ENCODE measurements around the gene KRTAP12-4.

KRTAP12-4 gene, protein sequence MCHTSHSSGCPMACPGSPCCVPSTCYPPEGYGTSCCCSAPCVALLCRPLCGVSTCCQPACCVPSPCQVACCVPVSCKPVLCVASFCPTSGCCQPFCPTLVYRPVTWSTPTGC

DNA sequence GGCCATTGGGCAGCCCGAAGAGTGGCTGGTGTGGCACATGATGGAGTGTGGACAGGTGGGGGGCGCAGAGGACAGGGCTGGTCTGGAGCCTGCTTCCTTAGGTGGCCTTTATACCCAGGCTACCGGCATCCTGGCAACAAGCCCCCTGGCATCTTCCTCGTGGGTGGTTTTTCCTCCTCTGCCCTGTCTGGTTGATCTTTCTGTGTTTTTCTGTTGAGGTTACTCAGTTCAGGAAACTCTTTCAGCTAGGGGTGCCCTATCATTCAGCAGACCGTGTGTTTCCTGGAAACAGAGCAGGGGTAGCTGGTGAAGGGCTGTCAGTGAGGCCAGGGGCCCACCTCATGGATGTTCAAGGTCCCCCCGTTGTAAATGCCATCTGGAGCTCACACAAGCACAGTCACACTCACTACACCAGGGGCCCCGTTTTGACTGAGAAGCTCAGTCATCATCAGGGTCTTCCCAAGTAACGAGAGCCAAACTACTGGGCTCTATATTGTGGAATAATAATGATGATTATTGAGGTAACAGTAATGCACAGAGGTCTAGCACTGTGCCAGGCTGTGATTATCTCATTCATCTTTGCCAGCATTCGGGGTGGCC, at the start of gene KRTAP12-4:
Gene KRTAP12-4, minus strand, starts transcription at position 84 of the 600 bp plus-strand sequence. Its CDS starts 45 bp downstream, at position 39.
- H3K27me3 ChIP-seq (ENCODE audit: control insufficient read depth in 1 of 2, insufficient read depth in 2 of 2, low read length in 2 of 2), result peaks cover 0 to 10% of the 10 kb centered on the region in 2 donors
- H3K27ac ChIP-seq (ENCODE audit: low read depth, low read length), result no peak within 1 kb of the TSS
- no peaks in the 10 kb centered on the region for H3K36me3 ChIP-seq (ENCODE audit: insufficient read depth, low read length)
- H3K9me3 ChIP-seq (ENCODE audit: low read length), result peaks cover 3% of the 10 kb centered on the region
- no peaks in the 10 kb centered on the region for H3K4me1 ChIP-seq (ENCODE audit: insufficient read depth, low read length)
- H3K9ac ChIP-seq (ENCODE audit: low read length), result no peak within 1 kb of the TSS
- no peak within 1 kb of the TSS for H3K4me3 ChIP-seq (ENCODE audit: low read depth in 1 of 2, low read length in 2 of 2)

DNA sequence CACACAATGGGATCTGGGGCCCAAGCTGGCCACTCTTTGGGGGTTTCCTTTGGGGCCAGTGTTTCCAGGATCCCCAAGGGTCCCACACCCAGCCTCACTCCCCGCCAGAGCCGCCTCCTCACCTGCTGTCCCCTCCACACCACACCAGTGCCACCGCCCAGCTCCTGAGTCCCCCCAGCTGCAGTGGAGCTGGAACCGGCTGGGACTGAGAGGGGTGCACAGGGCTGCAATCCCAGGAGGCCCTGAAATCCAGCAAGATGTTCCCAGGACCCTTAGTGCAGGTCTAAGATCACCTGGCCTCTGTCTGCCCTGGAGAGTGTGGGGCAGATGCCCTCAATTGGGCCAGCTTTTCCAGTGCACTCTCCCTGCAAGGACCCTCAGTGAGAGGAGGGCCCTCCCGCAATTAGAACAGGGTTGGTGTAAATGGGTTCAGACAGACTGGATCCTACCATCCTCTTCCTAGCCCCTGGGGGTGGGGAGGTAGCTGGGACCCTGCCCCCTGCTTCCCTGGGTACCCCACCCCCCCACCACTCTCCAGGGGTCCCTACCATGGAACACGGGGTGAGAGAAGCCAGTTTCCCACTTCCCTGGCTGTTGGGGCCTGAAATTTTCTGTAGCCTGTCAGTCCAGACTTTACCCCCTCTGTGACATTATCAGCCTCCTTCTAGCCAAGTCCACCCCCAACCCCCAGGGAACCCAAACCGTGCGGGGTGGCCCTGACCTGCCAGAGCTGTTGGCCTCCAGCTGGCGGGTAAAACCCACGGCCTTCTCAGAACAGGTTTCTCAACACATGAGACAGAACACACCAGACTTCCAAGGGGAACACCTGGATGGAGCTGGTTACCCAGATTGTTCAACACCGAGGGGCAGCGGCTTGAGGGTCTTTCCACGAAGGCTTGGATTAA, 49.5 kb upstream of the KRTAP12-4 start:
- Histone ChIP-seq H3K4me1 (ENCODE audit: insufficient read depth, low read length) (no peaks in the 10 kb centered on the region), H3K9me3 (ENCODE audit: low read length) (no peaks in the 10 kb centered on the region), H3K36me3 (ENCODE audit: insufficient read depth, low read length) (no peaks in the 10 kb centered on the region), H3K27ac (ENCODE audit: low read depth, low read length) (no peak overlapping the region), H3K27me3 (ENCODE audit: control insufficient read depth in 1 of 2, insufficient read depth in 2 of 2, low read length in 2 of 2) (peaks cover 5 to 78% of the 10 kb centered on the region in 2 donors), H3K4me3 (ENCODE audit: low read depth in 1 of 2, low read length in 2 of 2) (no peak overlapping the region), H3K9ac (ENCODE audit: low read length) (no peak overlapping the region)

GRCh38 chr21:44702973-44703730, 48.7 kb upstream of the KRTAP12-4 start:
- Histone ChIP-seq H3K4me3 (ENCODE audit: low read depth in 1 of 2, low read length in 2 of 2) (no peak overlapping the region), H3K27ac (ENCODE audit: low read depth, low read length) (no peak overlapping the region), H3K9ac (ENCODE audit: low read length) (no peak overlapping the region), H3K27me3 (ENCODE audit: control insufficient read depth in 1 of 2, insufficient read depth in 2 of 2, low read length in 2 of 2) (peaks cover 5 to 77% of the 10 kb centered on the region in 2 donors), H3K36me3 (ENCODE audit: insufficient read depth, low read length) (no peaks in the 10 kb centered on the region), H3K9me3 (ENCODE audit: low read length) (no peaks in the 10 kb centered on the region), H3K4me1 (ENCODE audit: insufficient read depth, low read length) (no peaks in the 10 kb centered on the region)

DNA sequence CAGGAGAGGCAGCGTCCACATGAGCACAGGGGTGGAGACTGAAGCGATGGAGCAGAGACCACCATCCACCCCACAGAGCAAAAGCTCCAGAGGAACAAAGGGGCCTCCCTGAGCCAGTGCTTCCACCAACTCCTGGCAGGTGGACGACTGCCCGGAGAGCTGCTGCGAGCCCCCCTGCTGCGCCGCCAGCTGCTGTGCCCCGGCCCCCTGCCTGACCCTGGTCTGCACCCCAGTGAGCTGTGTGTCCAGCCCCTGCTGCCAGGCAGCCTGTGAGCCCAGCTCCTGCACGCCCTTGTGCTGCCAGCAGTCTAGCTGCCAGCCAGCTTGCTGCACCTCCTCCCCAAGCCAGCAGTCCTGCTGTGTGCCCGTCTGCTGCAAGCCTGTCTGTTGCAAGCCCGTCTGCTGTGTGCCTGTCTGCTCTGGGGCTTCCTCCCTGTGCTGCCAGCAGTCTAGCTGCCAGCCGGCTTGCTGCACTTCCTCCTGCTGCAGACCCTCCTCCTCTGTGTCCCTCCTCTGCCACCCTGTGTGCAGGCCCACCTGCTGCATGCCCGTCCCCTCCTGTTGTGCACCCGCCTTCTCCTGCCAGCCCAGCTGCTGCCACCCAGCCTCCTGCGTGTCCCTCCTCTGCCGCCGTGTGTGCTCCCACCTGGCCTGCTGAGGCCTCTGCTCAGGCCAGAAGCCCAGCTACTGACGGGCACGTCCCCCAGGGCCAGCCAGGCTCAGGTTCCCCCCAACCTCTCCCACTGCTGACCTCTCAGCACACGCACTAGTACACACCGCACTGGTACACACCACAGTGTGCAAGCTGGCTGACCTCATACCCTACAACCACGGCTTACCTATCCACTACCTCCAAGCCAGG, 47.9 kb upstream of the KRTAP12-4 start:
- Histone ChIP-seq H3K27me3 (ENCODE audit: control insufficient read depth in 1 of 2, insufficient read depth in 2 of 2, low read length in 2 of 2) (peaks cover 5 to 76% of the 10 kb centered on the region in 2 donors), H3K27ac (ENCODE audit: low read depth, low read length) (no peak overlapping the region), H3K4me1 (ENCODE audit: insufficient read depth, low read length) (no peaks in the 10 kb centered on the region), H3K36me3 (ENCODE audit: insufficient read depth, low read length) (no peaks in the 10 kb centered on the region), H3K9me3 (ENCODE audit: low read length) (no peaks in the 10 kb centered on the region), H3K4me3 (ENCODE audit: low read depth in 1 of 2, low read length in 2 of 2) (no peak overlapping the region), H3K9ac (ENCODE audit: low read length) (no peak overlapping the region)

DNA sequence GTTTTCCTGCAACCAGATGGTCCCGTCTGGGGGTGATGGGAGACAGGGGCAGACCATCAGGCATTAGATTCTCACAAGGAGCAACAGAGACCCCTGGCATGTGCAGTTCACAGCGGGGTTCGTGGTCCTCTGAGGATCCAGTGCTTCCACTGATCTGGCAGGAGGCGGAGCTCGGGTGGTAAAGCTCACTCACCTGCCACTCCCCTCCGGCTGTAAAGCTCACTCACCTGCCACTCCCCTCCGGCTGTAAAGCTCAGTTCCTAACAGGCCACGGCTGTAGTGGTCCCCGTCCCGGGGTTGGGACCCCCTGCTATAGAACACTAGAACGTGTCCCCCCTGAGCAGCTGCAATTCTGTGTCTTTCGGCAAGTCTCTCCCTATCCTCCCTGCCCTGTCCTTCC, 47.1 kb upstream of the KRTAP12-4 start:
- Histone ChIP-seq H3K9ac (ENCODE audit: low read length) (no peak overlapping the region), H3K27me3 (ENCODE audit: control insufficient read depth in 1 of 2, insufficient read depth in 2 of 2, low read length in 2 of 2) (peaks cover 5 to 68% of the 10 kb centered on the region in 2 donors), H3K4me1 (ENCODE audit: insufficient read depth, low read length) (no peaks in the 10 kb centered on the region), H3K36me3 (ENCODE audit: insufficient read depth, low read length) (no peaks in the 10 kb centered on the region), H3K27ac (ENCODE audit: low read depth, low read length) (no peak overlapping the region), H3K9me3 (ENCODE audit: low read length) (no peaks in the 10 kb centered on the region), H3K4me3 (ENCODE audit: low read depth in 1 of 2, low read length in 2 of 2) (no peak overlapping the region)

DNA sequence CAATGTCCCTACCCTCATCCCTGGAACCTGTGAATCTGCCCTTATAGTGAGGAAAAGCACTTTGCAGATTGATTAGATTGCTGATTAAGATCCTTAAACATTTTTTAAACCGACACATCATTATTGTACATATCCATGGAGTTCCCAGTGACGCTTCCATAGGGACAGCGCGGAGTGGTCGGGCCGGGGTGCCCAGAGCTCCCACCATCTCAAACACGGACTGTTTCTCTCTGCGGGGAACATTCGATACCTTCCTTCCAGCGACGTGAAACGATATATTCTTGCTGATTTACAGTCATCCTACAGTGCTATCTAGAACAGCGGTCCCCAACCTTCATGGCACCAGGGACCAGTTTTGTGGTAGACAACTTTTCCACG, 46.6 kb upstream of the KRTAP12-4 start:
- Histone ChIP-seq H3K9ac (ENCODE audit: low read length) (no peak overlapping the region), H3K4me3 (ENCODE audit: low read depth in 1 of 2, low read length in 2 of 2) (no peak overlapping the region), H3K27ac (ENCODE audit: low read depth, low read length) (no peak overlapping the region), H3K9me3 (ENCODE audit: low read length) (no peaks in the 10 kb centered on the region), H3K36me3 (ENCODE audit: insufficient read depth, low read length) (no peaks in the 10 kb centered on the region), H3K27me3 (ENCODE audit: control insufficient read depth in 1 of 2, insufficient read depth in 2 of 2, low read length in 2 of 2) (peaks cover 5 to 63% of the 10 kb centered on the region in 2 donors), H3K4me1 (ENCODE audit: insufficient read depth, low read length) (no peaks in the 10 kb centered on the region)

GRCh38 chr21:44700101-44701022, 45.9 kb upstream of the KRTAP12-4 start:
- no peaks in the 10 kb centered on the region for H3K9me3 ChIP-seq (ENCODE audit: low read length)
- no peak overlapping the region for H3K9ac ChIP-seq (ENCODE audit: low read length)
- no peaks in the 10 kb centered on the region for H3K36me3 ChIP-seq (ENCODE audit: insufficient read depth, low read length)
- no peak overlapping the region for H3K4me3 ChIP-seq (ENCODE audit: low read depth in 1 of 2, low read length in 2 of 2)
- no peak overlapping the region for H3K27ac ChIP-seq (ENCODE audit: low read depth, low read length)
- H3K4me1 ChIP-seq (ENCODE audit: insufficient read depth, low read length), result no peaks in the 10 kb centered on the region
- H3K27me3 ChIP-seq (ENCODE audit: control insufficient read depth in 1 of 2, insufficient read depth in 2 of 2, low read length in 2 of 2), result peaks cover 5 to 62% of the 10 kb centered on the region in 2 donors

DNA sequence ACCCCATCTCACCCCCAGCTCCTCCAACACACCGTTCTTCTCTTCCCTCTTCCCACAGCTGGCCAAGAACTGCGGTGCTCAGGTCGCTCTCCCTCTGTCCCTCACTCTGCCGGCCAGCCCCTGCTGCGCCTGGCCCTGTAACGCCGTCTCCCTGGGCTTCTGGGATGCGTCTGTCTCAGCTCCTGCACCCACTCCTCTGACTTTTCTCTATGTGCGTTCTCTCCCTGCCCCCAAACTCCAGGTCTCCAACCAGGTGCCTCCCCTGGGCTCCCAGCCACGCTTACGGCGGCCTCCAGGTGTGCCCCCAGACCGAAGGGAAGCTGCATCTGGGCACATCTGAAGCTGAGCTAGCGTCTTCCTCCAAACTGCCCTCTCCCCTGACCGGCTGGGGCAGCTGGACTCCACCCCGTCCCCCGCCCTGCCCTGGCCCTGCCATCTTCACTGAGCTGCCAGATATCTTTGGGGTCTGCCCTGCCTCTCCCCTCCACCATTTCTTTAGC, 45.1 kb upstream of the KRTAP12-4 start:
- H3K9me3 ChIP-seq (ENCODE audit: low read length), result no peaks in the 10 kb centered on the region
- H3K36me3 ChIP-seq (ENCODE audit: insufficient read depth, low read length), result no peaks in the 10 kb centered on the region
- H3K27me3 ChIP-seq (ENCODE audit: control insufficient read depth in 1 of 2, insufficient read depth in 2 of 2, low read length in 2 of 2), result peaks cover 5 to 62% of the 10 kb centered on the region in 2 donors
- H3K27ac ChIP-seq (ENCODE audit: low read depth, low read length), result no peak overlapping the region
- no peaks in the 10 kb centered on the region for H3K4me1 ChIP-seq (ENCODE audit: insufficient read depth, low read length)
- no peak overlapping the region for H3K9ac ChIP-seq (ENCODE audit: low read length)
- H3K4me3 ChIP-seq (ENCODE audit: low read depth in 1 of 2, low read length in 2 of 2), result no peak overlapping the region

- Histone ChIP-seq H3K27ac (ENCODE audit: low read depth, low read length) (no peak overlapping the region), H3K36me3 (ENCODE audit: insufficient read depth, low read length) (no peaks in the 10 kb centered on the region), H3K9me3 (ENCODE audit: low read length) (no peaks in the 10 kb centered on the region), H3K9ac (ENCODE audit: low read length) (no peak overlapping the region), H3K4me1 (ENCODE audit: insufficient read depth, low read length) (no peaks in the 10 kb centered on the region), H3K4me3 (ENCODE audit: low read depth in 1 of 2, low read length in 2 of 2) (no peak overlapping the region), H3K27me3 (ENCODE audit: control insufficient read depth in 1 of 2, insufficient read depth in 2 of 2, low read length in 2 of 2) (peaks cover 5 to 51% of the 10 kb centered on the region in 2 donors)
Observed at GRCh38 chr21:44697811-44698734, 43.6 kb upstream of the KRTAP12-4 start.
